K562 (cell line): ENCODE results near the gene IRGQ. TPM values are rescaled to one million over a fixed set of nuclear protein-coding genes. Genes with fewer than 3 reads are reported as not detected.

Experiments used
- AFF1 ChIP-seq, 2 experiments: fragments of 450-650 bp; IDR thresholded peaks; 2 replicates each; pipeline ENCODE4 v1.6.1; 2018; ENCODE audit warnings: mild to moderate bottlenecking in 2 of 2, low read depth in 1 of 2; ENCODE audit not compliant: partially characterized antibody in 2 of 2
- BRCA1 ChIP-seq, 2 experiments: fragments of 450-650 bp in 1 of 2; sonication (generic) in 1 of 2; formaldehyde crosslinking in 1 of 2; IDR thresholded peaks; 2 replicates each; pipeline versions ENCODE4 v1.5.0 to v1.6.1; 2017 to 2020; ENCODE audit warnings: mild to moderate bottlenecking in 1 of 2, missing genetic modification reagents in 1 of 2
- DIDO1 ChIP-seq: fragments of 450-650 bp; IDR thresholded peaks from 2 replicates; pipeline ENCODE4 v1.6.1; 2016; ENCODE audit warnings: low read depth, missing biosample characterization, missing genetic modification characterization
- E2F3 ChIP-seq: fragments of 250-450 bp; sonication (Bioruptor Pico); IDR thresholded peaks from 2 replicates; pipeline ENCODE4 v1.4.0; 2020; ENCODE audit warnings: mild to moderate bottlenecking
- HDAC2 ChIP-seq: fragments of 450-650 bp; IDR thresholded peaks from 2 replicates; pipeline ENCODE4 v1.6.1; 2016; ENCODE audit warnings: mild to moderate bottlenecking
- HNRNPLL ChIP-seq: fragments of 200-400 bp; formaldehyde crosslinking; IDR thresholded peaks from 2 replicates; pipeline ENCODE4 v1.6.1; 2017; ENCODE audit warnings: low read length, low read depth, mild to moderate bottlenecking; ENCODE audit not compliant: poor library complexity, severe bottlenecking
- KLF6 ChIP-seq: fragments of 250-450 bp; sonication (Bioruptor Pico); IDR thresholded peaks from 2 replicates; pipeline ENCODE4 v1.4.0; 2020; ENCODE audit warnings: mild to moderate bottlenecking, moderate library complexity, borderline replicate concordance
- MECOM ChIP-seq: fragments of 250-450 bp; sonication (Bioruptor Pico); IDR thresholded peaks from 2 replicates; pipeline ENCODE4 v1.8.0; 2022; ENCODE audit warnings: inconsistent platforms
- NRF1 ChIP-seq, 2 experiments: fragments of 450-650 bp; IDR thresholded peaks in 1 of 2; conservative IDR thresholded peaks in 1 of 2; 2 replicates each; pipeline ENCODE4 v1.6.1; 2014; ENCODE audit warnings: mild to moderate bottlenecking in 2 of 2
- RBFOX2 ChIP-seq: fragments of 200-400 bp; formaldehyde crosslinking; IDR thresholded peaks from 2 replicates; pipeline ENCODE4 v1.6.1; 2017; ENCODE audit warnings: low read depth, mild to moderate bottlenecking, low read length, moderate library complexity
- RCOR1 ChIP-seq, 2 experiments: IDR thresholded peaks; 2 replicates each; pipeline ENCODE4 v1.6.1; 2012; ENCODE audit warnings: low read depth in 2 of 2, low read length in 2 of 2, borderline replicate concordance in 1 of 2, improper control_type of control experiment in 1 of 2
- SMARCA4 ChIP-seq: fragments of 450-650 bp; IDR thresholded peaks from 2 replicates; pipeline ENCODE4 v1.6.1; 2016
- SUPT5H ChIP-seq: fragments of 450-650 bp; IDR thresholded peaks from 2 replicates; pipeline ENCODE4 v1.6.1; 2016
- TAF15 ChIP-seq: fragments of 200-400 bp; formaldehyde crosslinking; IDR thresholded peaks from 2 replicates; pipeline ENCODE4 v1.6.1; 2017; ENCODE audit warnings: mild to moderate bottlenecking, low read depth, low read length, moderate library complexity
- ZFPM2 ChIP-seq: fragments of 250-450 bp; sonication (Bioruptor Pico); IDR thresholded peaks from 2 replicates; pipeline ENCODE4 v1.5.1; 2022; ENCODE audit warnings: mild to moderate bottlenecking
- ZNF561 ChIP-seq: fragments of 450-650 bp; formaldehyde crosslinking; conservative IDR thresholded peaks from 2 replicates; pipeline ENCODE4 v1.4.0; 2020; ENCODE audit warnings: mild to moderate bottlenecking, moderate library complexity
- ZNF644 ChIP-seq: fragments of 200-800 bp; sonication (Bioruptor generic); IDR thresholded peaks from 2 replicates; pipeline ENCODE4 v1.6.1; 2016; ENCODE audit warnings: low read depth, missing genetic modification characterization, missing compliant biosample characterization
- polyA plus RNA-seq, 8 experiments: library from polyadenylated mRNA; depleted of rRNA in 4 of 8; stranded (reverse) in 5 of 8; unstranded in 3 of 8; fragments of >200 nt; fragmentation: Nextera tagmentation in 2 of 8; fragmentation: Illumina TruSeq in 1 of 8; extraction: Ambion mirVana in 2 of 8; extraction: Trizol in 1 of 8; gene quantifications; 2 replicates each; pipeline versions ENCODE4 v1.2.1 to v1.2.3, GENCODE V29; 2011 to 2014; ENCODE audit warnings: inconsistent platforms in 1 of 8, missing spikeins in 1 of 8
- total RNA-seq, 7 experiments: library from RNA; depleted of rRNA in 6 of 7; stranded (reverse); fragments of >200 nt in 6 of 7; fragmentation: Illumina TruSeq in 2 of 7; extraction: Trizol in 2 of 7; gene quantifications; 2 replicates each; pipeline versions ENCODE4 v1.2.1 to v1.2.3, GENCODE V29; 2011 to 2021; ENCODE audit warnings: low replicate concordance in 1 of 7
- TF ChIP-seq, protein P1 (sequence below), 2 experiments: IDR thresholded peaks in 1 of 2; conservative IDR thresholded peaks in 1 of 2; 2 replicates each; pipeline ENCODE4 v1.6.1; 2016; ENCODE audit warnings: low read depth in 2 of 2, mild to moderate bottlenecking in 1 of 2, missing compliant biosample characterization in 1 of 2, missing genetic modification characterization in 1 of 2, moderate library complexity in 1 of 2

The IRGQ gene
- total and polyA plus RNA-seq, 9 of the 15 experiments (the other 6 are each of a cell fraction or from before 2014, with no cell fraction given): 3.5 to 19.2 (median 7.9) TPM

- TF ChIP-seq, protein P1, sequence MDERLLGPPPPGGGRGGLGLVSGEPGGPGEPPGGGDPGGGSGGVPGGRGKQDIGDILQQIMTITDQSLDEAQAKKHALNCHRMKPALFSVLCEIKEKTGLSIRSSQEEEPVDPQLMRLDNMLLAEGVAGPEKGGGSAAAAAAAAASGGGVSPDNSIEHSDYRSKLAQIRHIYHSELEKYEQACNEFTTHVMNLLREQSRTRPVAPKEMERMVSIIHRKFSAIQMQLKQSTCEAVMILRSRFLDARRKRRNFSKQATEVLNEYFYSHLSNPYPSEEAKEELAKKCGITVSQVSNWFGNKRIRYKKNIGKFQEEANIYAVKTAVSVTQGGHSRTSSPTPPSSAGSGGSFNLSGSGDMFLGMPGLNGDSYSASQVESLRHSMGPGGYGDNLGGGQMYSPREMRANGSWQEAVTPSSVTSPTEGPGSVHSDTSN (CRISPR knock-in tag; IDR thresholded peaks at IDR 0.05; ENCODE audit: low read depth): no peak
- TF ChIP-seq, protein P1 (tag; conservative IDR thresholded peaks at IDR 0.05; ENCODE audit: low read depth): 0 out of 2 replicates have a peak, but pooled peaks have one; percentile 14
- TF ChIP-seq NRF1 (conservative IDR thresholded peaks at IDR 0.05 in 1 of 2, IDR thresholded peaks at IDR 0.05 in 1 of 2): peak; percentile 100
- TF ChIP-seq RCOR1 (IDR thresholded peaks at IDR 0.05; ENCODE audit: borderline replicate concordance in 1 of 2, low read depth in 2 of 2, low read length in 2 of 2): peak; percentile 73 to 94
- peak; percentile 74 for TF ChIP-seq RBFOX2
- peak; percentile 27 to 68 for TF ChIP-seq AFF1 (IDR thresholded peaks at IDR 0.05; ENCODE audit: low read depth in 1 of 2, partially characterized antibody in 2 of 2)
- TF ChIP-seq KLF6 (CRISPR knock-in tag): peak; percentile 26; the same call in 1 of the 2 replicates
- peak; percentile 42; the same call in 1 of the 2 replicates for TF ChIP-seq SMARCA4
- TF ChIP-seq BRCA1 (IDR thresholded peaks at IDR 0.05): no peak
- TF ChIP-seq BRCA1 (CRISPR knock-in tag; IDR thresholded peaks at IDR 0.05): no peak
- TF ChIP-seq TAF15: 0 out of 2 replicates have a peak, but pooled peaks have one; percentile 84
- TF ChIP-seq ZNF644 (tag): peak; percentile 43; the same call in 1 of the 2 replicates
- TF ChIP-seq ZNF561: 0 out of 2 replicates have a peak, but pooled peaks have one; percentile 19
- TF ChIP-seq HNRNPLL: peak; percentile 30
- peak; percentile 94 for TF ChIP-seq DIDO1
- TF ChIP-seq HDAC2: peak; percentile 77
- 0 out of 2 replicates have a peak, but pooled peaks have one; percentile 50 for TF ChIP-seq E2F3 (CRISPR knock-in tag)
- TF ChIP-seq MECOM (CRISPR knock-in tag): no peak
- 0 out of 2 replicates have a peak, but pooled peaks have one; percentile 49 for TF ChIP-seq ZFPM2 (CRISPR knock-in tag)
- peak; percentile 73 for TF ChIP-seq SUPT5H
Measured at GRCh38 chr19:43595999-43596841, at the start of gene IRGQ, which contains the start of gene ZNF576 (continued).
